PC-3 (cell line): Measurements from ENCODE around the gene MEF2B.

Source experiments
- EZH2 ChIP-seq: fragments of 300-600 bp; sonication (generic); IDR thresholded peaks from one replicate; pipeline ENCODE4 v1.6.1; 2017; ENCODE audit warnings: antibody characterized with exemption, mild to moderate bottlenecking, low read length; ENCODE audit not compliant: unreplicated experiment
- TF ChIP-seq, protein P1 (sequence below): fragments of 300-600 bp; sonication (generic); conservative IDR thresholded peaks from 2 replicates; pipeline ENCODE4 v1.5.1; 2017; ENCODE audit warnings: antibody characterized with exemption, low read depth, mild to moderate bottlenecking, low read length

DNA sequence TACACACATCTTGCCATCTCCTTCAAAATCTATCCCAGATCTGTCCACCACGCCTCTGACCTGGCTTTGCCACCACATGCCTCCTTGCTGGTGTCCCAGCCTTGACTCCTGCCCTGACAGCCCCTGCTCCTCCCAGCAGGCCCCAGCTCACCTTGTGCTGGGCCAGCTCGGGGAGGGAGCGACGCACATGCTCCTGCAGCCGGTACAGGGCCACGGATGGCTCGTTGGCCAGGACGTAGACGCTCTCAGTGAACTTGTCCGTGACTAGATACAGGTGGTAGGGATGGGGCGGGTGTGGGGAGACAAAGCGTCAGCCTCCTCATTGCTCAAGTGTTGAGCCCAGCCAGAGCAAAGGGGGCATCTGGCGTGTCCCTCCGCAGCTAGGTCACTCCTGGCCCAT is 16.7 kb upstream of the MEF2B start:
- TF ChIP-seq, protein P1, sequence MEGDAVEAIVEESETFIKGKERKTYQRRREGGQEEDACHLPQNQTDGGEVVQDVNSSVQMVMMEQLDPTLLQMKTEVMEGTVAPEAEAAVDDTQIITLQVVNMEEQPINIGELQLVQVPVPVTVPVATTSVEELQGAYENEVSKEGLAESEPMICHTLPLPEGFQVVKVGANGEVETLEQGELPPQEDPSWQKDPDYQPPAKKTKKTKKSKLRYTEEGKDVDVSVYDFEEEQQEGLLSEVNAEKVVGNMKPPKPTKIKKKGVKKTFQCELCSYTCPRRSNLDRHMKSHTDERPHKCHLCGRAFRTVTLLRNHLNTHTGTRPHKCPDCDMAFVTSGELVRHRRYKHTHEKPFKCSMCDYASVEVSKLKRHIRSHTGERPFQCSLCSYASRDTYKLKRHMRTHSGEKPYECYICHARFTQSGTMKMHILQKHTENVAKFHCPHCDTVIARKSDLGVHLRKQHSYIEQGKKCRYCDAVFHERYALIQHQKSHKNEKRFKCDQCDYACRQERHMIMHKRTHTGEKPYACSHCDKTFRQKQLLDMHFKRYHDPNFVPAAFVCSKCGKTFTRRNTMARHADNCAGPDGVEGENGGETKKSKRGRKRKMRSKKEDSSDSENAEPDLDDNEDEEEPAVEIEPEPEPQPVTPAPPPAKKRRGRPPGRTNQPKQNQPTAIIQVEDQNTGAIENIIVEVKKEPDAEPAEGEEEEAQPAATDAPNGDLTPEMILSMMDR = no peak
- no peak for TF ChIP-seq EZH2
